Ovary (tissue), 9 donors: ENCODE measurements around the gene FGF19. TPM values are rescaled to one million over a fixed set of nuclear protein-coding genes. Genes with fewer than 3 reads are reported as not detected.

ENCODE experiments used
- DNase-seq, 5 donors: peaks; one replicate each; pipeline ENCODE4 v3.0.0-alpha.2; 2019 to 2020
- H3K27ac ChIP-seq, 2 donors: fragments of 200-600 bp; one replicate each; pipeline versions ENCODE4 v1.5.1 to v1.8.0; 2019 to 2022
- H3K27me3 ChIP-seq: fragments of 200-600 bp; one replicate; pipeline ENCODE4 v1.8.0; 2022
- H3K36me3 ChIP-seq: fragments of 200-600 bp; sonication (generic); one replicate; pipeline ENCODE4 v1.5.1; 2019
- H3K4me1 ChIP-seq: one replicate; pipeline ENCODE4 v1.8.1; 2013; ENCODE audit warnings: mild to moderate bottlenecking, moderate library complexity; ENCODE audit not compliant: insufficient read depth
- H3K4me3 ChIP-seq: fragments of 200-600 bp; sonication (generic); one replicate; pipeline ENCODE4 v1.5.1; 2017
- H3K9me3 ChIP-seq, 2 donors: fragments of 200-600 bp in 1 of 2; sonication (generic) in 1 of 2; one replicate each; pipeline versions ENCODE4 v1.5.1 to v1.8.1; 2013 to 2019; ENCODE audit warnings: mild to moderate bottlenecking in 1 of 2, moderate library complexity in 1 of 2
- EP300 ChIP-seq: sonication (generic); formaldehyde crosslinking; IDR thresholded peaks from one replicate; pipeline ENCODE4 v1.6.1; 2017; ENCODE audit warnings: antibody characterized with exemption
- POLR2A ChIP-seq: fragments of 450-650 bp; IDR thresholded peaks from one replicate; pipeline ENCODE4 v1.6.1; 2017; ENCODE audit warnings: antibody characterized with exemption, mild to moderate bottlenecking, moderate library complexity
- WGBS, 3 donors: extraction: QIAGEN DNeasy Blood & Tissue Kit in 1 of 3; methylation state at CpG; one replicate each; pipeline versions ENCODE4 v1.1.5 to v1.1.7; 2013 to 2017; 5-methylcytosine and 5-hydroxymethylcytosine counted together
- intact Hi-C, 4 donors: fragments of 100-400 bp; cut with DNase I; formaldehyde crosslinking; loops; one replicate each; pipeline versions ENCODE4 v1.11.0 to v1.15.1; 2022 to 2023
- polyA plus RNA-seq, 2 donors: library from polyadenylated mRNA; stranded (reverse); fragments of 200-250 nt in 1 of 2; fragments of 350-450 nt in 1 of 2; fragmentation: Illumina TruSeq in 1 of 2; extraction: RNeasy Lipid Tissue Mini Kit (QIAGEN cat#74804) in 1 of 2; gene quantifications; one replicate each; pipeline ENCODE4 v1.2.3, GENCODE V29; 2013 to 2014
- total RNA-seq, 7 donors: library from RNA; depleted of rRNA in 2 of 7; stranded (reverse); fragments of >200 nt in 2 of 7; fragmentation: NEBNext Ultra II Directional in 3 of 7; extraction: Animal tissue kit (Norgen Biotek cat#: 25700) in 3 of 7; gene quantifications; one replicate each; pipeline versions ENCODE4 v1.1.0 to v1.2.4, GENCODE V29; 2016 to 2023
- TF ChIP-seq, protein P1 (sequence below), 3 donors: fragments of 450-650 bp in 2 of 3; fragments of 200-600 bp in 1 of 3; IDR thresholded peaks; one replicate each; pipeline versions ENCODE4 v1.5.1 to v1.8.0; 2016 to 2022; ENCODE audit warnings: antibody characterized with exemption in 3 of 3, mild to moderate bottlenecking in 1 of 3
- donor health status: DM: no; HTN: no; CAD: no; lungs with moderate emphysema.
- donor health status: DM: no; HTN: no; CAD: no.
- donor health status: Bipolar disorder and iron deficiency.
- donor health status: DM: yes; HTN: yes; CAD: no.
- donor health status: DM: no; HTN: no; CAD: no.
- donor health status: DM: yes; HTN: yes; CAD: no.

The FGF19 gene
- total and polyA plus RNA-seq, 9 donors: 0.31 TPM; not detected in 8

DNA sequence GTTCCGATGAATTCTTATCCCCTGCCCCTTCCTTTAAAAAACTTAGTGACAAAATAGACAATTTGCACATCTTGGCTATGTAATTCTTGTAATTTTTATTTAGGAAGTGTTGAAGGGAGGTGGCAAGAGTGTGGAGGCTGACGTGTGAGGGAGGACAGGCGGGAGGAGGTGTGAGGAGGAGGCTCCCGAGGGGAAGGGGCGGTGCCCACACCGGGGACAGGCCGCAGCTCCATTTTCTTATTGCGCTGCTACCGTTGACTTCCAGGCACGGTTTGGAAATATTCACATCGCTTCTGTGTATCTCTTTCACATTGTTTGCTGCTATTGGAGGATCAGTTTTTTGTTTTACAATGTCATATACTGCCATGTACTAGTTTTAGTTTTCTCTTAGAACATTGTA lies 50.8 kb downstream of the FGF19 start:
- Histone ChIP-seq H3K9me3 (no peaks in the 10 kb centered on the region), H3K27ac (no peak overlapping the region), H3K27me3 (no peaks in the 10 kb centered on the region), H3K4me1 (no peaks in the 10 kb centered on the region), H3K36me3 (no peaks in the 10 kb centered on the region), H3K4me3 (no peak overlapping the region)
- intact Hi-C loops: no loop called here
- no peak for DNase-seq
- 67 to 68% (median 67%) methylated on average over 11 of the region's 11 CpGs for WGBS, 3 donors
- TF ChIP-seq EP300 (no peak), POLR2A (no peak)
- TF ChIP-seq, protein P1, sequence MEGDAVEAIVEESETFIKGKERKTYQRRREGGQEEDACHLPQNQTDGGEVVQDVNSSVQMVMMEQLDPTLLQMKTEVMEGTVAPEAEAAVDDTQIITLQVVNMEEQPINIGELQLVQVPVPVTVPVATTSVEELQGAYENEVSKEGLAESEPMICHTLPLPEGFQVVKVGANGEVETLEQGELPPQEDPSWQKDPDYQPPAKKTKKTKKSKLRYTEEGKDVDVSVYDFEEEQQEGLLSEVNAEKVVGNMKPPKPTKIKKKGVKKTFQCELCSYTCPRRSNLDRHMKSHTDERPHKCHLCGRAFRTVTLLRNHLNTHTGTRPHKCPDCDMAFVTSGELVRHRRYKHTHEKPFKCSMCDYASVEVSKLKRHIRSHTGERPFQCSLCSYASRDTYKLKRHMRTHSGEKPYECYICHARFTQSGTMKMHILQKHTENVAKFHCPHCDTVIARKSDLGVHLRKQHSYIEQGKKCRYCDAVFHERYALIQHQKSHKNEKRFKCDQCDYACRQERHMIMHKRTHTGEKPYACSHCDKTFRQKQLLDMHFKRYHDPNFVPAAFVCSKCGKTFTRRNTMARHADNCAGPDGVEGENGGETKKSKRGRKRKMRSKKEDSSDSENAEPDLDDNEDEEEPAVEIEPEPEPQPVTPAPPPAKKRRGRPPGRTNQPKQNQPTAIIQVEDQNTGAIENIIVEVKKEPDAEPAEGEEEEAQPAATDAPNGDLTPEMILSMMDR (IDR thresholded peaks at IDR 0.05): no peak

DNA sequence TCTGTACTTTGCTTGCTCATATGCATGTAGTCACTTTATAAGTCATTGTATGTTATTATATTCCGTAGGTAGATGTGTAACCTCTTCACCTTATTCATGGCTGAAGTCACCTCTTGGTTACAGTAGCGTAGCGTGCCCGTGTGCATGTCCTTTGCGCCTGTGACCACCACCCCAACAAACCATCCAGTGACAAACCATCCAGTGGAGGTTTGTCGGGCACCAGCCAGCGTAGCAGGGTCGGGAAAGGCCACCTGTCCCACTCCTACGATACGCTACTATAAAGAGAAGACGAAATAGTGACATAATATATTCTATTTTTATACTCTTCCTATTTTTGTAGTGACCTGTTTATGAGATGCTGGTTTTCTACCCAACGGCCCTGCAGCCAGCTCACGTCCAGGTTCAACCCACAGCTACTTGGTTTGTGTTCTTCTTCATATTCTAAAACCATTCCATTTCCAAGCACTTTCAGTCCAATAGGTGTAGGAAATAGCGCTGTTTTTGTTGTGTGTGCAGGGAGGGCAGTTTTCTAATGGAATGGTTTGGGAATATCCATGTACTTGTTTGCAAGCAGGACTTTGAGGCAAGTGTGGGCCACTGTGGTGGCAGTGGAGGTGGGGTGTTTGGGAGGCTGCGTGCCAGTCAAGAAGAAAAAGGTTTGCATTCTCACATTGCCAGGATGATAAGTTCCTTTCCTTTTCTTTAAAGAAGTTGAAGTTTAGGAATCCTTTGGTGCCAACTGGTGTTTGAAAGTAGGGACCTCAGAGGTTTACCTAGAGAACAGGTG lies 51.8 kb downstream of the FGF19 start:
- TF ChIP-seq POLR2A: no peak
- TF ChIP-seq, protein P1 (IDR thresholded peaks at IDR 0.05): no peak
- no peak for TF ChIP-seq EP300
- Histone ChIP-seq H3K4me1 (no peaks in the 10 kb centered on the region), H3K9me3 (no peaks in the 10 kb centered on the region), H3K36me3 (no peaks in the 10 kb centered on the region), H3K27me3 (no peaks in the 10 kb centered on the region), H3K4me3 (no peak overlapping the region), H3K27ac (no peak overlapping the region)
- no peak for DNase-seq
- WGBS, 3 donors: 88 to 92% (median 90%) methylated on average over 15 of the region's 15 CpGs
- intact Hi-C loops: no loop called here

DNA sequence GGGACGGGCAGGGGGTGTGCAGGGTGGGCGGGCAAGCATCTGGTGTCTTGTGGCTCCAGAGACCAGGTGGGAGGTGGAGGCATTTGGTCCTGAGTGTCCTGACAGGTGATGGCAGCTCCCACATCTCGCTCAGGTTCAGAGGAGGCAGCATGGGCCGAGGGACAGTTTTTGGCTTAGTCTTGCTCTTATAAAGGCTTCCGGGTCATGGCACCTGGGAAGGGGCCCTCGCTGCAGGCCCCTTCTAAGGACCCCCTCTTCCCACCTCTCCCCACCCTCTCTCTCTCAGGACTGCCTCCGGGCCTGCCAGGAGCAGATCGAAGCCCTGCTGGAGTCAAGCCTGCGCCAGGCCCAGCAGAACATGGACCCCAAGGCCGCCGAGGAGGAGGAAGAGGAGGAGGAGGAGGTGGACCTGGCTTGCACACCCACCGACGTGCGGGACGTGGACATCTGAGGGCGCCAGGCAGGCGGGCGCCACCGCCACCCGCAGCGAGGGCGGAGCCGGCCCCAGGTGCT lies 52.9 kb downstream of the FGF19 start:
- DNase-seq: no peak
- no peaks in the 10 kb centered on the region for H3K36me3 ChIP-seq

DNA sequence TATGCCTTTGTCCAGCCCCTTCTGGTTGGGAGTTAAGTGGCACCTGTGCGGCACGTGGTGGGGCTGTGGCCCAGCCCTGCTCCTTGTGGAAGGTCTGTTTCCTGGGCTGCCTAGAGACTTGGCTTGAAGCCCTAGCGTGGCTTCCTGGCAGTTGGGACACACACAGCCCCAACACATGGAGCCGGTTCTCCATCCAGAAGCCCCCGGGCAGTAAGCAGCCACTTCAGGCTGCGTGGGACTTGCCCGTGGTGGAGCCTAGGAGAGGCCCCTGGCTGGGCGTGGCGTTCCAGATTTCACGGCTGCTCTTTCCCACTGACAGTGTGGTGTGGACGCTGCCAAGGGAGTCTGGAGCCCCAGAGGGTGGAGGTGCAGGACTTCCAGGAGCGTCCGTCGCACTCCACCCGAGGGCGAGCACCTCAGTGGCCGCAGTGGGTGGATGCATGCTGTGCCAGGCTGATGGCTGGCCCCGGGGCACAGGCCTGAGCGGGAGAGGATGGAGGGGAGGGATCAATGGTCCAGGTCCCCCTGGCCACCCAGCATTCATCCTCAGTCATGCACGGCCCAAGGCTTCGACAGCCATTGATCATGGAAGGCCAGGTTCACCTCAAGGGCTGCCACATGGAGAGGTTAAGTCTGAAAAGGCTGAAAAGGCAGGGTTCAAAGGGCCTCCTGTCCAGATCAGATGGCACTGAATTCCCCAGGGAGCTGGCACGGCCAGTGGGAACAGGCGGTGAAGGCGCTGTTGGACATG lies 53.6 kb downstream of the FGF19 start:
- H3K27ac ChIP-seq: no peak overlapping the region
- H3K4me1 ChIP-seq: no peaks in the 10 kb centered on the region
- no peak for TF ChIP-seq POLR2A
- TF ChIP-seq, protein P1 (IDR thresholded peaks at IDR 0.05): no peak
- TF ChIP-seq EP300: no peak
- H3K4me3 ChIP-seq: no peak overlapping the region
- intact Hi-C loops: no loop called here
- 77 to 87% (median 79%) methylated on average over 23 to 24 of the region's 24 CpGs for WGBS, 3 donors
- H3K36me3 ChIP-seq: no peaks in the 10 kb centered on the region
- no peak for DNase-seq
- H3K27me3 ChIP-seq: no peaks in the 10 kb centered on the region
- H3K9me3 ChIP-seq: no peaks in the 10 kb centered on the region

More for the DNA sequence above, 52.9 kb downstream of the FGF19 start:
- Histone ChIP-seq H3K4me3 (no peak overlapping the region), H3K27me3 (no peaks in the 10 kb centered on the region), H3K9me3 (no peaks in the 10 kb centered on the region), H3K4me1 (no peaks in the 10 kb centered on the region), H3K27ac (no peak overlapping the region)
- TF ChIP-seq EP300 (no peak), POLR2A (no peak)
- TF ChIP-seq, protein P1 (IDR thresholded peaks at IDR 0.05): no peak
- intact Hi-C loops: no loop called here
- 60 to 75% (median 72%) methylated on average over 23 of the region's 23 CpGs for WGBS, 3 donors
